Measurements from ENCODE around the gene VPS13D. TPM values are rescaled to one million over a fixed set of nuclear protein-coding genes. Genes with fewer than 3 reads are reported as not detected.
"Not testable (repeated sequence)": the region's sequence is repeated elsewhere in the genome, so short reads cannot be mapped to it uniquely, and the experiment has no call there.

The VPS13D gene
- total RNA-seq, 1 donor from 2014 or later = 28.3 TPM

- H3K27ac ChIP-seq = no peak overlapping the region
- H3K27me3 ChIP-seq = no peaks in the 10 kb centered on the region
- H3K4me3 ChIP-seq = no peak overlapping the region
- DNase-seq (ENCODE audit: low spot score in 2 of 2) = no peak
- TF ChIP-seq CTCF (IDR thresholded peaks at IDR 0.05) = no peak
- intact Hi-C loops (cut with DNase I) = no loop called here
- no peaks in the 10 kb centered on the region for H3K36me3 ChIP-seq
- no peaks in the 10 kb centered on the region for H3K4me1 ChIP-seq
- peaks cover 0 to 7% of the 10 kb centered on the region in 2 donors for H3K9me3 ChIP-seq
Observed at GRCh38 chr1:12215118-12215961, 14.5 kb upstream of the VPS13D start.

- H3K27ac ChIP-seq = no peak overlapping the region
- H3K27me3 ChIP-seq = no peaks in the 10 kb centered on the region
- no peaks in the 10 kb centered on the region for H3K36me3 ChIP-seq
- TF ChIP-seq CTCF (IDR thresholded peaks at IDR 0.05) = no peak
- peaks cover 0 to 7% of the 10 kb centered on the region in 2 donors for H3K9me3 ChIP-seq
- no peaks in the 10 kb centered on the region for H3K4me1 ChIP-seq
- intact Hi-C loops (cut with DNase I) = no loop called here
- DNase-seq (ENCODE audit: low spot score in 2 of 2) = no peak
- no peak overlapping the region for H3K4me3 ChIP-seq
Observed at GRCh38 chr1:12219800-12220199, 10.0 kb upstream of the VPS13D start.

GRCh38 chr1:12220890-12221289, 8.9 kb upstream of the VPS13D start:
- H3K4me1 ChIP-seq = no peaks in the 10 kb centered on the region
- H3K9me3 ChIP-seq = peaks cover 0 to under 1% of the 10 kb centered on the region in 2 donors
- DNase-seq (ENCODE audit: low spot score in 2 of 2) = no peak
- H3K27me3 ChIP-seq = no peaks in the 10 kb centered on the region
- intact Hi-C loops (cut with DNase I) = no loop called here
- no peaks in the 10 kb centered on the region for H3K36me3 ChIP-seq
- no peak for TF ChIP-seq CTCF (IDR thresholded peaks at IDR 0.05)
- H3K4me3 ChIP-seq = no peak overlapping the region
- no peak overlapping the region for H3K27ac ChIP-seq

DNA sequence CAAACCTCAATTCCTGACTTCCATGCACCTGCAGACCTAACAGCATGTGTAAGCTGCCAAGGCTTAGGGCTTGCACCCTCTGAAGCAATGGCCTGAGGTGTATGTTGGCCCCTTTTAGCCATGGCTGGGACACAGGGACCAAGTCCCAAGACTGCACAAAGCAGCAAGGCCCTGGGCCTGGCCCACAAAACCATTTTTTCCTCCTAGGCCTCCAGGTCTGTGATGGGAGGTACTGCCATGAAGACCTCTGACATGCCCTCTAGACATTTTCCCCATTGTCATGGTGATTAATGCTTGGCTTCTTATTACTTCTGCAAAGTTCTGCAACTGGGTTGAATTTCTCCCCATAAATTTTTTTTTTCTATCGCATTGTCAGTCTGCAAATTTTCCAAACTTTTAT, 7.1 kb upstream of the VPS13D start:
- H3K4me1 ChIP-seq; H3K4me3 ChIP-seq; H3K27me3 ChIP-seq; H3K9me3 ChIP-seq; H3K36me3 ChIP-seq; intact Hi-C loops (cut with DNase I); DNase-seq (ENCODE audit: low spot score in 2 of 2); H3K27ac ChIP-seq: not testable (repeated sequence)

GRCh38 chr1:12224092-12224491, 5.7 kb upstream of the VPS13D start:
- H3K9me3 ChIP-seq; H3K36me3 ChIP-seq; H3K27ac ChIP-seq; H3K27me3 ChIP-seq; H3K4me1 ChIP-seq; H3K4me3 ChIP-seq; DNase-seq (ENCODE audit: low spot score in 2 of 2); intact Hi-C loops (cut with DNase I): not testable (repeated sequence)

DNA sequence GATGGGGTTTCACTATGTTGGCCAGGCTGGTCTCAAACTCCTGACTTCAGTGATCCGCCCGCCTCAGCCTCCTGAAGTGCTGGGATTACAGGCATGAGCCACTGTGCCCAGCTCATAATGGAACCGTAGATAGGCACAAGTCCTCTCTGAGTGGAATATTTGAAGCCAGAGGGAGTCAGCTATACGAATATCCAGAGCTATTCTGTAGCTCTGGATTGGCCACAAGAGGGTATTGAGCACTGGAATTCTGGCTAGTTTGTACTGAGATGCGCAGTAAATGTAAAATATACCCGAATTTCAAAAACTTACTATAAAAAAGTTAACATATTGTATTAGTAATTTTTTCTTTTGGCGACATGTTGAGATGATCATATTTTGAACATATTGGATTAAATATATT, 851 bp upstream of the VPS13D start:
- no peaks in the 10 kb centered on the region for H3K27me3 ChIP-seq
- no peak overlapping the region for H3K27ac ChIP-seq
- no peaks in the 10 kb centered on the region for H3K9me3 ChIP-seq
- DNase-seq (ENCODE audit: low spot score in 2 of 2) = no peak
- peaks cover 4 to 10% of the 10 kb centered on the region in 2 donors for H3K4me1 ChIP-seq
- no peaks in the 10 kb centered on the region for H3K36me3 ChIP-seq
- intact Hi-C loops (cut with DNase I) = no loop called here
- H3K4me3 ChIP-seq = no peak overlapping the region
- TF ChIP-seq CTCF (IDR thresholded peaks at IDR 0.05) = no peak
